DMS 273 treated with DMSO at 0.1 percent for 48 hours (cell line): ENCODE measurements around the gene LRIG1.

ENCODE experiments used
- DNase-seq: peaks from one replicate; lab custom pipeline; 2025; lab: John Stamatoyannopoulos, UW

Gene LRIG1

DNA sequence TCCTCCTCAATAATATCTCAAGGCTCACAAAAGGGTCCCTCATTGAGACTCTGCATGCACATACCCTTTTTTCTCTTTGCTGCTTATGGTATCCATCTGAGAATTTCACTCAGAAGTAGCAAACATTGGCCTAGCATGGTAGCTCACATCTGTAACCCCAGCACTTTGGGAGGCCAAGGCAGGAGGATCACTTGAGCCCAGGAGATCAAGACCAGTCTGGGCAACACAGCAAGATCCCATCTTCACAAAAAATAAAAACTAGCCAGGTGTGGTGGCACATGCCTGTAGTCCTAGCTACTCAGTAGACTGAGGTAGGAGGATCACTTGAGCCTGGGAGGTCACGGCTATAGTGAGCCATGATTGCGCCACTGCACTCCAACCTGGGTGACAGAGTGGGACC, 11.7 kb downstream of the LRIG1 start:
- DNase-seq, result no peak

DNA sequence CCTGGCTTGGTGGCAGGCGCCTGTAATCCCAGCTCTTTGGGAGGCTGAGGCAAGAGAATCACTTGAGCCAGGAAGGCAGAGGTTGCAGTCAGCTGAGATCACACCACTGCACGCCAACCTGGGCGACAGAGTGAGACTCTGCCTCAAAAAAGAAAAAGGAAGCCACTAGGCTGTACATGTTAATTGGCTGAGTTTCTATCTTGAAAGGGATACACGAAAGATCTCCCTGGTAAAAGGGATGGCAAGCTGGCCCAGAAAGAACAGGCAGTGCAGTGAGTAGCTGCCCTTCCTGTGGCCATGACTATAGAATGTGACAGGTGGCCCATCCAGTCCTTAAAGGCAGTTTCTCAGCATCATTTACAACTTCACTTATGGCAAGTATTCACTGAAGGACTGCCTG, 12.3 kb downstream of the LRIG1 start:
- no peak for DNase-seq

DNA sequence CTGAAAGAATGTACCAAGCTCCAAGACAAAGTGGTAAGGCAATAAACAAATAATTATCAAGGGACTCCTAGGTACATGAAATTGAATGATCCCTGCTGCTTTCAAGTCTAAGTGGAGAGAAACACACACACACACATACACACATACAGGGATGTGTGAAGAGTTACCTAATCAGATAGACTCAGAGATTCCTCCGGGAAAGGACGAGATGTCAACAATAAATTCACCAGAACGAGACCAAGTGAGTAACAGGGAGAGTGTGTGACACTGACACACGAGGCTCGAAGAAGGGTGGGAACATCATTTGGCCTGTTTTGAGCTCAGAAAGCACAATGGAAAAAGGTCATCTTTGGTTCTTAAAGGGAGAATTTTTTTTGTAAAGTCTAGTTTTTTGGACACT, 13.4 kb downstream of the LRIG1 start:
- DNase-seq, result no peak

DNA sequence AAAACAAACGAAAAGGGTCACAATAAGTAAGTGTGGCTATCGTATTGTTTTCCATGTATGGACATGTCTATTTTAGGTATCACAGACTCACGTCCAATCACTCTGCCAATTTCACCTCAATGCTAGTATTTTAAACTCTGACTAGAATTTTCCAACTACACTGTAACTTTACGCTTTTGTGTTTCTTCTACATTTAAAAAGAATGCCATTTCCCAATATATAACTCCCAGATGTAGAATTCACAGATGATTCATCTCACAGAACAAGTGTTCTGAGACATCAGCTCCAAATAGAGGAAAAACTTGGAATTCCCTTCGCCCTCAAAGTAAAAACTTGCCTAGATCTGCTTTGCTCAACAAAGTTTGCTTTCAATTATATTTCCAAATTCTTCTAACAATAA, 14.2 kb downstream of the LRIG1 start:
- no peak for DNase-seq

DNA sequence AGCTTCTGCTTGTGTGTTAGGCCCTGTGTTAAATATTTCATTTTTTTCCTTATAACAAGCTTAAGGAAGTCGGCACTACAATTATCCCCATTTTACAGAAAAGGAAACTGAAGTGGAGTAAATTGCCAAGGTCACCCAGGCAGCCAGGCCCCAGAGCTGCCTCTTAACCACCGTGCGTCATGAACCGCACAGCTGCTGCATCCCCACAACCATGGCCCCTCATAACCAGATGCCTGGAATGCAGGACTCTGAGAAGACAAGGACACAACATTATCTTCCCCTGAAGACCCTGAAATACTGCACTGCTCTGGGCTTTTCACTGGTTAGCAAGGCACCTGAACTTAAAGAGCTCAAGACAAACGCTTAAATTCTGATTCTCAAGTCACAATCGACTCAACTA, 14.6 kb downstream of the LRIG1 start:
- DNase-seq, result no peak

DNA sequence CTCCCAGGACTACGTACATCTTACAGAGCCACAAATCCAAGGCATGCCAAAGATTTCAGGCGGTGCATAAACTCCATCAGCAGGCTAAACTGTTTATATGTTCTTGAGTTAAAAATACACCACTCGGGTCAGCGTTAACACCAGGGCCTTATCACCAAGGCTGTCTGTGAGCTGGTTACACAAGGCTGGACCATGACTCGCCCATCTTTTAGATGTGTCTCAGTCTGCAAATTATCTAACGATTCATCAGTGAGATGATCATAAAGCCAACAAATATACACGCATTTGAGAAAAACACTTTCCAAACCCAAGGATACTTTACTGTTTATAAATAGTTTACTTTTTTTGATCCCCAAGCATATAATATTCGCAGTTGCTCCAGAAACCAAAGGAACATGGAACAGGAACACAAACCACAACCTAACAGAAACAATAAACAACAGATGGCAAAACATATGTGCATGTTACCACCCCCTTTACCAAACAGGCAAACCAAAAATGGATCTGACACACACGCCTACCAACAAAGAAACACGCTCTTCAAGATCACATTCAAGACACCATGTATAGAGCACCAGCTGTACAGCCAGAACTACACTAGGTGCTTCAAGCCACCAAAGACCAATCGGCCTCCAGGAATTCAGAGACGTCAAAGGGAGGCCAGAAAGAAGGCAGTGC, 15.4 kb downstream of the LRIG1 start:
- DNase-seq, result peak; percentile 95

DNA sequence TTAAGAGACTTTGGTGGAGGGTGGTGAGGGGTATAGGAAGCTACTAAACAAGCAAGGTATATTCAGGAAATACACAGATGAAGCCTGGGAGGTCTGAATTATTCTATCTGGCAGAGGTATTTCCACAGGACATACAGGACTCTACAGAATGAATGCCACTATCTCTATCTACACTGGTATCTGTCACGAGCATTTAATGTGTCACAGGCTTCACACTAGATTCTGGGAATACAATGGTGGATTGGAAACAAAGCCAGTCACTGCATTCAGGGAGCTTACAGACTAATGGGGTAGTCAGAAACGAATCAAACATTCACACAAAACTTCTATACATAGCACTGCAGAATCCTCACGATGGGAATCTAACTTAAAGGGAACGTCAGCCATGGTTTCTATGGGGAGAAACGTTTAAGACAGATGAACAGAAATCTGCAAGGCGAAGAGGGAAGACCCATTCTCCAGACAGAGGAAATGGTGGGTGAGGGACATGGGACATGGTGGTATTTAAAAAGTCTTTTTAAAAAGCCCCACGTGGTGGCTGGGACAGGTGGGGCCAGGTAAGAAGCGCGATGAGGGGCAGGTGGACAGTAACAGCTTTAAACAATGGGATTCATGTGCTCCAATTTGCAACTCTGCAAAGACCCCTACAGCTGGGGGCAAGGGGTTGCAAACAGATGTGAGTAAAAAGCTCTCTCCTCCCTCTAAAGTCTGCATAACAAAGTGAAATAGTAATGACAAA, 16.5 kb downstream of the LRIG1 start:
- DNase-seq, result no peak

DNA sequence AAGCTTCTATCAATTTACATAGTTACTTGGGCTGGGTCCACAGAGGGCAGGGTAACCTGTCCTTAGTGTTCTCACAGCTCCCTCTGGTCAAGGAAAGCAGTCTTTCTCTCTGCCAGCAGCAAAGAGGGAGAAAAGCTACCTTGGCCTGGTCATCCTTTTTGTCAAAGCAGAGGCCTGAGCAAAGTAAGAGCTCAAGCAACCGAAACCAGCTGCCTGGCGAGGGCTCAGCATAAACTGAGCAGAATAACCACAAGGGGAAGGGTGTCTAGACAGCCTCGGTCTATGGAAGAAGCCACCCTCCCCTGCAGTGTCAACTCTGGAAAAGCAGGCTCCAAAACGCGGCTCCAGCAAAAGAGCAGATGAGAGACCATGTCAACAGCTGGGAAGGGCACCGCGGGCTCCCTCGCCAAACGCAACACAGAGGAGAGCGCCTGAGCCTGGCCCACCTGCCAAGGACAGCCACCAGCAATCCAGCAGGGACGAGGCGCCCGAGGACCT, 17.4 kb downstream of the LRIG1 start:
- peak; percentile 25 for DNase-seq

DNA sequence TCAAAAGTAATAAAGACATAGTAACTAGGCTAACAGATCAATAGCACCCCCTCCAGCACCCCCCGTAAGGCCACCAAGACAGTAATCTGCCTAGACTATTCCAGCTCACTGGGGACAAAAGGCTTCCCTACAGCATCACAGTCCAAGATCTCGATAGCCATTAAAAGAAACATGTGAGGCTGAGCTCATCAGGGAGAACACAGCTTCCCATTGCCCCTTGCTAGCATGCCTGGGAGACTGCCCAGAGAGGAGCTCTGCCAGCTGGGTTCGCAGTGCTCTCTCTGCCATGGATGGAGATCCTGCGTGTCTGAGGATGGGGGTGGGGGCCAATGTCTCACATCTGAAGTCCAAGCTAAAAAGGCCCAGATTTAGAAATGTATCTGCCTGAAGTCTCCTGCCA, 17.8 kb downstream of the LRIG1 start:
- no peak for DNase-seq

DNA sequence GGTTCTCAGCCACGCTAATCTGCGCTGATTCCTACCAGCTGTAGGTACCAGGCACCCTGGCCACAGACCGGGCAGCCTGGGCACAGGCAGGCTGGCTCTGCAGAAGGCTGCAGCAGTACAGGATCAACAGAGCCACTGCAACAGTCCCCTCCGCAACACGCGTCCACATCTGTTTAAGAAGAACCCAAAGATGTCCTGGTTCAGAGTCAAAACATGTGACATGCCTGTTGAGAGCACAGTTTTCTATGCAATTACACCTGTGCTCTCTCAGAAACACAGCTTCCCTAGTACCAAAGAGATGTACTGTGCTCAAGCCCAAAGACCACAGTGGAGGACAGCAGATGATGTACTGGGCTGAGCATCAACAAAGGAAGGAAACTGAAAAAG, 18.8 kb downstream of the LRIG1 start:
- no peak for DNase-seq

DNA sequence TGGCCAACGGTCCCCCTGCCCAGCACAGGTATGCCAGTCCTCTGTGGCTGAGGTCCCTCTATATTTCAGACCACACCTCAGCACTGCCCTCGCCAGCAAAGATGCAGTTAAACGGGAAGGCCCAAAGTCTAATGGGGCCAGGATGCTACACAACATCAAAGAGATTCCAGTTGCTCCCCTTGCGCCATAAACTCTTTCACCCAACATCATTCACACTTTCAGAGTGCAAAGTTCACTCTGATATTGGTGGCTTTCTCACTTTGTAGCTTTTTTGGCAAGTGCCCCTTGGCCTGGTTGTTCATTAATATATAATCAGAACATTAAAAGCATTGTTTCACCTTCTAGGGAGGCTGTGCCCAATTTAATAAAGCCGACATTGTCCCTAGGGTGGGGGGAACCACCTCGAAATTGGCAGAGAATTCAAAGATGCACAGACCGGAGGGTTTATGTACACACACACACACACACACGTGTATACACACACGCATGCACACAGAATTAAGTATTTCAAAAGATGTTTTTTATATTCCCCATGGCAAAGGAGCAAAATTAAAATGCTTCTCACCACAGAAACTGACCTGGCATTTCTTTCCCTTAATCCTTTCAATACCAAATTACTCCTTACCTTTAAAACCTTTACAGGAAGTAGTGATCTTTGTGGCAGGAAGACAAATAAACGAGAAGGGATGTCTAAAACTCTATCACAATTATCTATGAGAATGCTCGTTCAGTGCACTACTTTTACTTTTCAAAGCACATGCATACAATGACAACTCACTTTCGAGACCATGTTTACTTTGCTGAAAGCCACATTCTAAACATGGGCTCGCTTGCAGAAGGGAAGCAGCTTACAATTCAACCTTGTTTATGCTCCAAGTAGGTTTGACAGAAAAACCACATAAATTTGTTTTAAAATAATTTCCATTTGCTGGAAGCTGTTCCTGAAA, 19.5 kb downstream of the LRIG1 start:
- no peak for DNase-seq

DNA sequence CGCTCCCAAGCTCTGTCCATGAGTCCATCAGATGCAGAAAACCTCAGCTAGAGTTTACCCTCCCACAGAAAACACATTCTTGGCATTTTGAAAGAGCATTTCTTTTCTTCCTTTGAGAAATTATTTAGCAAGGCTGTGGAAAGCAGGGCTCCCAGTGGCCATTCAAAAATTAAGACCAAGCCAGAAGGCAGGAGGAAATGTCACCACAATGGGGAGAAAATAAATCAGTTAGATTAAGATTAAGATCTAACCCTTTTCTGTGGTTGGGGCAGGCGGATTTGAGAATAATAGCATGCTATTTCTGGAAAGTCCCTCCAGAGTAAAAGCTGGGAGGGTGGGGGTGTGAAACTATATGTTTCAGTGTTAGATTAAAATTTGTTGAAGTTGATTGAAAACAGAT, 20.2 kb downstream of the LRIG1 start:
- DNase-seq, result no peak

DNA sequence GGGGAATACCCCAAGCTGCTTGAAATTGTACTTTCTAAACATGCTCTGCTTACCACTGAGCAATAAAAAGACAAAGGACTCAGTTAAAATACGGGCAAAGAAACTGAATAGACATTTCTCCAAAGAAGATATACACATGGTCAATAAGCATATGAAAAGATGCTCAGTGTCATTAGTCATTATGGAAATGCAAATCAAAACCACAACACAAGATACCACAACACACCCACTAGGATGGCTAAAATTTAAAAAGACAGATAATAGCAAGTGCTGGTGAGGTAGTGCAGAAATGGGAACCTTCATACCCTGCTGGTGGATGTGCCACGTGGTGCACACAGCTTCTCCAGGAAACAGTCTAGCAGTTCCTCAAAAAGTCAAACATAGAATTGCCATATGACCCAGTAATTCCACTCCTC, 21.3 kb downstream of the LRIG1 start:
- DNase-seq, result no peak

DNA sequence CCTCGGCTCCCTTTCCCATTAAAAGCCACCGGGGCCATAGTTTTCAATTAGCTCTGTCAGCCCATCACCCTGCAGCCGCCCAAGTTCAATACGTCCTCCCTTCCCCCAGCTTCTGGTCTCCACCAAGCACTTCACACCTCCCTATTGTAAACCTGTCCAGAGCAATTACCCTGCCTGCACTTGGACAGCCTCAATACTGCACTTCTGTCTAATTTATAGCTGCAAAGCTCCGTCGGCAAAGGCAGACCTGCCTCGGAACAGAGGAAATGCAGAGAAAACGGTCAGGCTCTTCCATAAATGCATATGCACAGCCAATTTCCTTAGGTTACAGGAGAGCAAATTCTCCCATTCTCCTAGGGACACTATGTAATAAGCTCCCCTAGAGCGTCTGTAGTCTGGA, 21.9 kb downstream of the LRIG1 start:
- DNase-seq, result no peak

DNA sequence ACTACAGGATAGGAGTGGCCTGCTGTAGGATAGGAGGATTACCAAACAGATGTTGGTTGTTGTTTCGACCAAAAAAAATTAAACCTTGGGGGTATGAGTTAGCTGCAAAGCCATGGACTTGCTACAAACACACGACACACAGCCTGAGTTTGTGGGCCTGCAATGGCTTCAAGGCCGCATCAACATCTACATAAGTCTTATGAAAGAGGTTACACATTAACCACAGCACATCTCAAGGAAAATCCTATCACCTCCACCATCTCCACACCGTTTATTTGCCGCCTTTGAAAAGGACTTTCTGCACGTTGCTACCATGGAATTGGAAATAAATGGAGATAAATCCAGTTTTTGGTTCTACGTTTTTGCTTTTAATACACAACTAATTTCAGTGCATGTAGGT, 23.0 kb downstream of the LRIG1 start:
- DNase-seq, result no peak

DNA sequence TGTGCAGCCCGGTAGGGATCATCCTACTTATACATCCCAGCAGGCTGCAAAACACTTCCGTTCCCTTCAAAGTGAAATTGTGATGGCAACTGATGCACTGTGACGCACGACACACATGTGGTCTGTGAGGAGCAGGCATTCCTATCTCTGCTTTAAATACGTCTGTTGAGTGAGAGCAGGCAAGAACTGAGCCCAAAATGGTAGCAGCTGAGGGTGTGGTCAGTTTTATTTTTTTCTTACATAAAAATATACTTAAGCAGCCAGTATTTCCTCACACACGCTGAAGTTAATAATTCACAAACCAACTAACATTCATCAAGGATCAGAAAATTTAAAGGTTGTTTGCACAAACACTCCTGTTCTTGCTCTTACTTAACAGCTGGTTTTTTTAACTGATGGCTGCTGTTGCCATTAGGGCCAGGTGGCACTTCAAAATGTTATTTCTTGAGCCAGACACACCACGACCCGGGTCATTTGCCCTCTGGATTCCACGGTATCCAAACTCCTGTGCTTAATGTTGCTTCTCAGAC, 23.9 kb downstream of the LRIG1 start:
- DNase-seq, result no peak

DNA sequence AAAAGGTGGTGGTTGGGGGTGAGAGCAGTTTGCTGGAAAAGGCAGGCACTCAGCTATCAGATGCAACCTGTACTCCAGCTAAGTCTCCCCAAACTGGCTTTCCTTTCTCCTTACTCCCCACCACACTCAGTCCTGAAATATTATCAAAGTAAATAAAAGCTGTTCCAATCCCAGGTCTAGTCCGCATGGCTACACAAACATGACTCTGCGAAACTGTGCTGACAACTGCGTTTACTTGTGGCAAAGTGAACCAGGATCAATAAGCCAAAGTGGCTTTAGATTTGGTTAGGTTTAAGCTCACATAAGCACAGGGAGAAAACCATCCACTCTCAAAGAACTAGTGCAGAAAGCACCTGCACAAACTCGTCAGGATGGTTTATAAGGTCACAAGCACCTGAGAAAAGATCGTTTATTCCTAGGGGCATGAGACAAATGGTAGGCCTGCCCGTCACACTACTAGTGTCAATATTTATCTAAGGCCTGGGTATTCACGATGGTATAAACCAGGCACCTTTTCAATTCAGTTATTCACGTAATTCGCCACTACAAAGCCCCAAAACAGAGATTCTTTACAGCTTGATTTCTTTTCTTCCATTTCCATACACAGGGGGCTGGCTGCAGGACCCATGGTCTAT, 25.3 kb downstream of the LRIG1 start:
- no peak for DNase-seq

DNA sequence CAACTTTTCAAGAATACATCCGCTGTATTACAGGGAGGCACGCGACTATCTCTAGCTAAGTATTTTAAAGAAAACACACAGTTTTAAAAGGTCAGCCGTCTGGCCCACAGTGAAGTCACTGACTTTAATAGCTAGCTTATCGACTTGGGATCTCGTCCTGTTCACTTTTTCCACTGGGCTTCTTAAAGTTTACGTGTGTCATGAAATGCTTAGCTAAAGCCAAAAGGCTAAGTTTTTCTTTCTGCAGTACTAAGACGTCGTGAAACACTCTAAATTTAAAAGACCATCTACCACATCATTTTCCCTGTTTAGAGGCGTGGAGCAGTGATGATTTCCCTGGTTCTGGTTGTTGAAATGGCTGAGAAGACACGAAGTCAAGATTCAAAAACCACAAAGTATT, 27.1 kb downstream of the LRIG1 start:
- no peak for DNase-seq

DNA sequence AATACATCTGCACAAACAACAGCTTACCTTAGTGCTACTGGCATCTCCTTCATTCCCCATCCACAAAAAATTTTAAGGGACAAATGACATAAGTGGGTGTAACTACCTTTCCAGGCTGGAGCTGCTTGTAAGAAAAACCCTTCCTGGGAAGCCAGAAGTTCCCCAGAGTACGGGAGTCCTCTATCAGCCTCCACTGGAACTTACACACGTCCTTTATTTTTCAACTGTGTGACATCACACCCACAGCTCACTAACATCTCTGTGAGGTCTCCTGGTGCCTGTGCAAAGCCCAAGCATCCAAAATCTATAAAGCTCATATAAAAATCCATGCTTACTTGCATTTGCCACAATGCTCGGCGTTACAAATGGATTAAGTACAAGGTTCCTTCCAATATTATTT, 27.6 kb downstream of the LRIG1 start:
- no peak for DNase-seq

DNA sequence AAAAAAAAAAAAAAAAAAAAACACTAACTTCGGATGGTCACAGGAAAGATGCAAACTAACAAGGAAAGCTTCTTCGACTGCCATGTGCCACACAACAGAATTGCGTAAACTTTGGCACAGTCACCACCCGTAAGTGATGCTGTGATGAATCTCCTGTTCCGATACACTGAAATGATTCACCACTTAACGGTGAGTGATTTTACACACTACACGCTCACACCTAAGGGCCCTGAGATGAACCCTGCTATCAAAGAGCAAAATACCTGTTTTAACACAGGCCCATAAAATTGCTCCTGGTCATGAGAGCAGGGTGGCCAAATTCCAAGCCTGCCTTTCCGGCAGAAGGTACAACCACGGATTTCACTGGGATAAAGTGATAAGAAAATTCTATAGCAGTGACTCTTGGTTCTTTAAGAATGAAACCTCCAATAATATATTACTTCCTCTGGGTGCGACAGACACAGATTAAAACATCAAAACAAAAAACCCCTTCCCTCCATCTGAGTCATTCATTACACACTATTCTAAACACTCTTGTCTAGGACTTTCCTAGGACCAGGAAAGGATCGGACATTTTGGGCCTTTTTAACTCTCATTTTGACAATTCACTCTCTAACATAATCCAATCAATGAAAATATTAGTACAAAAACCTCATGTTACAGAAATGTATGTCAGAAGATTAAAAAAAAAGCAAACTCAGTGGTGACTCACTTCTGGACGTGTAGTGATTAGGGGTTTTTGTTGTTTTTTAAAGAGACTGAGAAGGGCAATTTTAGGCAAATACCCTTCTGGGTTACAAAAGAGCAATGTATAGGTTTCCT, 28.3 kb downstream of the LRIG1 start:
- no peak for DNase-seq
